Islet of Langerhans (tissue), 1 donor: Measurements from ENCODE around the gene PGAP6.

Experiments used
- FAIRE-seq: peaks from one replicate; lab custom pipeline; 2011; peaks lifted over from hg19 to GRCh38; lab: Jason Lieb, UNC

Gene PGAP6

DNA sequence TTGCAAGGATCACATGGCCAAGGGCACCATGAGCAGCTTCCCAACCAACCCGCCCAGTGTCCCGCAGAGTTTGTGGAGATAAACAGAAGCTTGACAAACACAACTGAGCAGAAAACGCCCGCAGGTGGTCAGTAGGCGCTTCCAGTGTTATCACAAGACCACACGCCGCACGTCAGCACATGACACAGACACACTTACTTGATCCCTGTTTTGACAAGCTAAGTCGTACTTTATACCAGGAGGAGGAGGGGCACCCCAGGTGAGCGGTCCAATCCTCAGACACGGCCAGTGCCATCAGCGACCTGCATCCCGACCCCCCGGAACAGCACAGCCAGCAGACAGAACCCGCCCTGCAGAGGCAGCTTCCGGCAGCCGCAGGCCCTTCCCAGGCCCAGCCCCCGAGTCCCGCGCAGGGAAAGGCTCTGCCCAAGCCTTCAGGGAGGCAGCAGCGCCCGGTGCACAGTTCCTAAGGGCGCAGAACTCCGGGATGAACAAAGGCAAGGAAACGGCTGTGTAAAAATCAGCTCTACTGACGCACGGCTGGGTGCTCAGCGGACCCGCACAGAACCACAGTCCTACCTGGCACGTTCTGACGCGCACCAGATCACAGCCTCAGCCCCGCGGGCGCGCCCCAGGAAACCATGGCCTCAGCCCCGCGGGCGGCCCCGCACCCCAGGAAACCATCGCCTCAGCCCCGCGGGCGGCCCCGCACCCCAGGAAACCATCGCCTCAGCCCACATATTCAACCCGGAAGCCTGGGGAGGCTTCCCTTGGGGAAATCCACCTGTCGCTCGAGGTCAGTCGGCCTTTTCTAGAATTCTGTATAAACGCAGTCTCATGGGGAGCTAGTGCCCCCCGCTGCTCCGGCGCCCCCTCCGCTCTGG lies 57.1 kb downstream of the PGAP6 start:
- FAIRE-seq = no peak

GRCh38 chr16:324201-324450 lies 57.7 kb downstream of the PGAP6 start:
- FAIRE-seq = no peak

- no peak for FAIRE-seq
These were observed 59.2 kb downstream of the PGAP6 start for GRCh38 chr16:322476-323143.

DNA sequence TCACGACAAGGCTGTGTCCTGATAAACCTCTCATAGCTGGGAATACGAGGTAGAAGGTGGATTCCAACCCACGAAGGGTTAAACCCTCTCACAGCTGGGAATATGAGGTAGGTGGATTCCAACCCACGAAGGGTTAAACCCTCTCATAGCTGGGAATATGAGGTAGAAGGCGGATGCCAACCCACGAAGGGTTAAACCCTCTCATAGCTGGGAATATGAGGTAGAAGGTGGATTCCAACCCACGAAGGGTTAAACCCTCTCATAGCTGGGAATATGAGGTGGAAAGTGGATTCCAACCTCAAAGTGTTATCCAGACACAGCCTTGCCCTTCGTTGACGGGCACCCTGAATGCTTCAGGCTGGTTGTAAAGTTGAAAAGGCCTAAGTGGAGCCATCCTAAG lies 60.2 kb downstream of the PGAP6 start:
- FAIRE-seq = no peak
